WTC11 (cell line): ENCODE data around the gene RPL18A.

Source experiments
- FOXK1 ChIP-seq: sonication (generic); formaldehyde crosslinking; IDR thresholded peaks from 2 replicates; pipeline ENCODE4 v1.8.0; 2022; ENCODE audit warnings: mild to moderate bottlenecking, moderate library complexity, missing genetic modification reagents
- FOXP1 ChIP-seq: sonication (generic); formaldehyde crosslinking; IDR thresholded peaks from 2 replicates; pipeline ENCODE4 v1.8.0; 2022; ENCODE audit warnings: missing genetic modification reagents, mild to moderate bottlenecking, moderate library complexity, borderline replicate concordance
- NFE2L1 ChIP-seq: sonication (generic); formaldehyde crosslinking; IDR thresholded peaks from 2 replicates; pipeline ENCODE4 v1.8.1; 2023; ENCODE audit warnings: missing genetic modification reagents
- NR1H2 ChIP-seq: sonication (generic); formaldehyde crosslinking; IDR thresholded peaks from 2 replicates; pipeline ENCODE4 v1.9.0; 2021; ENCODE audit warnings: mild to moderate bottlenecking, moderate library complexity, missing genetic modification reagents
- TEAD1 ChIP-seq: sonication (generic); formaldehyde crosslinking; IDR thresholded peaks from 2 replicates; pipeline ENCODE4 v1.8.0; 2022; ENCODE audit warnings: mild to moderate bottlenecking, missing genetic modification reagents
- TF ChIP-seq, protein P1 (sequence below): fragments of 200-600 bp; IDR thresholded peaks from 2 replicates; pipeline ENCODE4 v1.8.0; 2022; ENCODE audit warnings: antibody characterized with exemption
- TF ChIP-seq, protein P2 (sequence below): sonication (generic); formaldehyde crosslinking; IDR thresholded peaks from 2 replicates; pipeline ENCODE4 v1.8.0; 2022; ENCODE audit warnings: mild to moderate bottlenecking, missing genetic modification reagents
- TF ChIP-seq, protein P3 (sequence below): sonication (generic); formaldehyde crosslinking; conservative IDR thresholded peaks from 2 replicates; pipeline ENCODE4 v1.8.1; 2022; ENCODE audit warnings: mild to moderate bottlenecking, missing genetic modification reagents
- TF ChIP-seq, protein P4 (sequence below): sonication (generic); formaldehyde crosslinking; IDR thresholded peaks from 2 replicates; pipeline ENCODE4 v1.8.0; 2022; ENCODE audit warnings: mild to moderate bottlenecking, missing genetic modification reagents

DNA sequence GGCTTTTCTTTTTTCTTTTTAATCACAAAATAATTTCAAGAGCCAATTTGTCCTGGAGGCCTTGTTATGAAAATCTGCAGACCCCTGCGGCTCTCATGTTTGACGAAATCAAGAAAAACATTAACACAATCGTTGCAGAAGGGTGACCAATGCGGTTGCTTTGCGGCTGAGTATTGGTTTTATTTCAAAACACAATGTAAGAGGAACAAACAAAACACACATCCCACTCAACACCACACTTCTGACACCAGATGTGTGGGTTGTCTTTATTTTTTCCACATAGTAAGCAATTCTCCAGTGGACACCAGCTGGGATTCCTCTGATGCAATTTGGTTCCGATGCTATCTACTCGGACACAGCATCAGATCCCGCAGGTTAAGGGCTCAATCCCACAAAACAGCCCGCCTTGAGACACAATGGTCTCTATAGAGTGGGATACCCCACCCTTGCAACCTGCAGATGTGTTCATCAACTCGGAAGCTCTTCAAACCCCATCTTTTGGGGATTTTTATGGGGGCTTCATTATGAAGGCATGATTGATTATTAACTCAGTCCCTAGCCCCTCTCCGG is 51.2 kb downstream of the RPL18A start:
- TF ChIP-seq, protein P1, sequence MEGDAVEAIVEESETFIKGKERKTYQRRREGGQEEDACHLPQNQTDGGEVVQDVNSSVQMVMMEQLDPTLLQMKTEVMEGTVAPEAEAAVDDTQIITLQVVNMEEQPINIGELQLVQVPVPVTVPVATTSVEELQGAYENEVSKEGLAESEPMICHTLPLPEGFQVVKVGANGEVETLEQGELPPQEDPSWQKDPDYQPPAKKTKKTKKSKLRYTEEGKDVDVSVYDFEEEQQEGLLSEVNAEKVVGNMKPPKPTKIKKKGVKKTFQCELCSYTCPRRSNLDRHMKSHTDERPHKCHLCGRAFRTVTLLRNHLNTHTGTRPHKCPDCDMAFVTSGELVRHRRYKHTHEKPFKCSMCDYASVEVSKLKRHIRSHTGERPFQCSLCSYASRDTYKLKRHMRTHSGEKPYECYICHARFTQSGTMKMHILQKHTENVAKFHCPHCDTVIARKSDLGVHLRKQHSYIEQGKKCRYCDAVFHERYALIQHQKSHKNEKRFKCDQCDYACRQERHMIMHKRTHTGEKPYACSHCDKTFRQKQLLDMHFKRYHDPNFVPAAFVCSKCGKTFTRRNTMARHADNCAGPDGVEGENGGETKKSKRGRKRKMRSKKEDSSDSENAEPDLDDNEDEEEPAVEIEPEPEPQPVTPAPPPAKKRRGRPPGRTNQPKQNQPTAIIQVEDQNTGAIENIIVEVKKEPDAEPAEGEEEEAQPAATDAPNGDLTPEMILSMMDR, result no peak
- TF ChIP-seq, protein P2, sequence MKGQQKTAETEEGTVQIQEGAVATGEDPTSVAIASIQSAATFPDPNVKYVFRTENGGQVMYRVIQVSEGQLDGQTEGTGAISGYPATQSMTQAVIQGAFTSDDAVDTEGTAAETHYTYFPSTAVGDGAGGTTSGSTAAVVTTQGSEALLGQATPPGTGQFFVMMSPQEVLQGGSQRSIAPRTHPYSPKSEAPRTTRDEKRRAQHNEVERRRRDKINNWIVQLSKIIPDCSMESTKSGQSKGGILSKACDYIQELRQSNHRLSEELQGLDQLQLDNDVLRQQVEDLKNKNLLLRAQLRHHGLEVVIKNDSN (CRISPR knock-in tag), result no peak
- TF ChIP-seq FOXP1 (CRISPR knock-in tag) (no peak), NR1H2 (CRISPR knock-in tag) (no peak), TEAD1 (CRISPR knock-in tag) (no peak), NFE2L1 (CRISPR knock-in tag) (no peak), FOXK1 (CRISPR knock-in tag) (no peak)
- TF ChIP-seq, protein P3, sequence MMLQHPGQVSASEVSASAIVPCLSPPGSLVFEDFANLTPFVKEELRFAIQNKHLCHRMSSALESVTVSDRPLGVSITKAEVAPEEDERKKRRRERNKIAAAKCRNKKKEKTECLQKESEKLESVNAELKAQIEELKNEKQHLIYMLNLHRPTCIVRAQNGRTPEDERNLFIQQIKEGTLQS (CRISPR knock-in tag), result no peak
- TF ChIP-seq, protein P4, sequence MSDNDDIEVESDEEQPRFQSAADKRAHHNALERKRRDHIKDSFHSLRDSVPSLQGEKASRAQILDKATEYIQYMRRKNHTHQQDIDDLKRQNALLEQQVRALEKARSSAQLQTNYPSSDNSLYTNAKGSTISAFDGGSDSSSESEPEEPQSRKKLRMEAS (CRISPR knock-in tag), result no peak
